NCI-H345 (cell line): ENCODE measurements around the gene LSR.
A peak's percentile ranks its signal among the peaks of the same experiment; 100 is the strongest.

Experiments used
- DNase-seq: peaks from one replicate; lab custom pipeline; 2025; lab: John Stamatoyannopoulos, UW

LSR gene

DNA sequence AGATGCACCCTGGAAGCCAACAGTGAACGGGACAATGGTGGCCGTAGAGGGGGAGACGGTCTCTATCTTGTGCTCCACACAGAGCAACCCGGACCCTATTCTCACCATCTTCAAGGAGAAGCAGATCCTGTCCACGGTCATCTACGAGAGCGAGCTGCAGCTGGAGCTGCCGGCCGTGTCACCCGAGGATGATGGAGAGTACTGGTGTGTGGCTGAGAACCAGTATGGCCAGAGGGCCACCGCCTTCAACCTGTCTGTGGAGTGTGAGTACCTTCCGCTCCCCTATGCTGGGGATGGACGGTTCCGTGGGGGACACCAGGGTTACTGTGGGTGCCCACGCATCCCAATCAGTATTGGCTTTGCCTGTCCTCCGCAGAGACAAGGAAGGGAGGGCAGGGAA is 53.6 kb downstream of the LSR start:
- DNase-seq = no peak

DNA sequence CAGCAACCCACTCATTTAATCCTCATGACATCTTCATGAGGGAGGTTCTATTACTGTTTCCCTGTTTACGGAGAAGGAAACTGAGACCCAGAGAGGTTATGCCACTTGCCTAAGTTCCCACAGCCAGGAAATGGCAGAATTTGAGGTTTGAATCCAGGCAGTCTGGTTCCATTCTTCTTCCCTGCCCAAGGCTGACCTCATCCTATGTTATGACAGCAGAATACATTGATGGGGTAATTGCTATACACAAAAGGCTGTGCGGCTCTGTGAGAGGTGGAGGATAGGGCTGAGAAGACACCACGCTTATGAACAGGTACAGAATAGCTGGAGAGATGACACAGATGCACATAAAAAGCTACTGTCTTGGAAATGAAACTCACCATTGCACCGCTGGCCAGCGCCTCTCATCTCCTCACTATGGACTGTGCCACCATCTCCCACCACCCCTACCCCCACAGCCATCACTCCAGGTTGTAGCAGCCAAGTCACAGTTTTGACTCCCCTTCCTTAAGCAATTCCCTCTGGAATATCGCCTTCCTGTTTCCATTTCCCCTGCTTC is 54.6 kb downstream of the LSR start:
- no peak for DNase-seq

DNA sequence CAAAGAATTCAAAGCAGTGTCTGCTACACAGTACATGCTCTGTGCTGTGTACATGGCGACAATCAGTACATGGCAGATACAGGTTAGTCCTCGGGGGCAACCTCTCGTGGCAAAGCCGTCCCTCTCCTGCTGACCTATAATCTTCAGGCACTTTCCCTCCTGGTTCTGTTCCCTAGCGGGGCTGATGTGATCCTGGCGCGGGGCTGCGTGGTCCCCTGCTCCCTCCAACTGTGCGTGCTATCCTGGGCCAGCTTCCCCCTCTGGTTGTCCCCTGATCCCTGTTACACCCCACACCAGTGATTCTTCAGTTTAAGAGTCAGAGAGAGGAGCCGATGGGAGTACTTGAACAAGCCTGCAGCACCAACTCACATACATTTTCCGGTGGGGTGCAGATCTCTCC is 55.2 kb downstream of the LSR start:
- no peak for DNase-seq

DNA sequence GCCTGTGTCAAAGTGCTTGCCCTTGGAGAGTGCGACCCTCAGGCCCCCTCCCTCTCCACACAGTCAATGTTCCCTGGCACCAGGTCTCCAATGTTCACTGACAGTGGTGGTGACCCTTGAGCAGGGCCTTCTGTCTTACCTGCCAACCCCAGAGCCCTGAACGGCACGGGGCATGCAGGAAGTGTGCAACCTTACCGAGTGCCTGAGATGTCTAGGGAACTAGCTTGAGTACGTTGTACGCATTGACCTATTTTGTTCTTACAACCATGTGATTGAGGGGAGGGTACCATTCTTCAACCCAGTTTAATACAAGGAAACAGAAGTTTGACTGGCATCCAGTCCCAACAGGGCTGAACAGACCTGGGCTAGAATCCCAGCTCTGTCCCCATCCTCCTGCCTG is 56.4 kb downstream of the LSR start:
- no peak for DNase-seq

DNA sequence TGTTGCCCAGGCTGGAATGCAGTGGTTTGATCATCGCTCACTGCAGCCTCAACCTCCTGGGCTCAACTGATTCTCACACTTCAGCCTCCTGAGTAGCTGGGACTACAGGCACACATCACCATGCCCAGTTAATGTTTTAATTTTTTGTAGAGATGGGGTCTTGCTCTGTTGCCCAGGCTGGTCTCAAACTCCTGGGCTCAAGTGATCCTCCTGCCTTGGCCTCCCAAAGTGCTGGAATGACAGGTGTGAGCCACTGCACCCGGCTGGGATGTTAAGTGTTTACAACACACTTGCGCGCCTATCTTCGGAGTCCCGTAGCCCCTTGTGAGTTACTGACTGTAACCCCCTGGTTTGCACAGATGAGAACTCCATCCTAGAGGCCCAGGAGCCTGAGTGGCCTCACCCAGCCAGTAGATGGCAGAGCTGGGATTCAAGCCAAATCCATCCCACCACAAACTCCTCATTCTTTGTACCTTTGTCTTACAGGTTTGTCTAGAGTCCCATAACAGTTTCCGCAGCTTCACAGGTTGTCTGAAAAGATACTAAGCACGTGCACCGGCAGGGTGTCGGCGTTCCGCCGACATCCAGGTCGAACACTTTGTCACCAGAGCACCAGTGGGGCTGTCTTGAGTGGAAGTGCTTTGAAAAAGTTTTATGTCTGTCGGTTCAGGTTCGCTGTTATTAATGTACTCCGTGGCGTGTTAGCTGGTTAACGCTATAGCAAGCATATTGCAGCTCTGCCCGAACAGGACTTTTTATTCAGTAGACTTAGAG is 57.9 kb downstream of the LSR start:
- DNase-seq = peak; percentile 29

DNA sequence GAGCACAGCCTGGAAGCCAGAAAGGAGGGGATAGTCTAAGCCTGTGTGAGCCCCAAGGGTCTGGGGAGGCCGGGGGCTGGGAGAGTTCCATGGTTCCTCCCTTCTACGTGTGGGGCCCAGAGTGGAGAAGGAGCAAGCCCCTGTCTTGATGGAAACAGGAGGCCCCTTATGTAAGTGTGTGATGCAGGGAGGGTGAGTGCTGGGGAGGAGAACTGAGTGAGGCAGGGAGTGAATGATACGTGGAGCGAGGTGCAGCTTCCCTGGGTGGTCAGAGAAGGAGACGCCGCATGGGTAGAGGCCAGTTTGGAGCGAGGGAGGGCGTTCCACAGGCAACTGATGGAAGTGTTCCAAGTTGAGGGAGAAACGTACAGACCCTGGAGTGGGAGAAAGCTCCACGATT is 59.1 kb downstream of the LSR start:
- DNase-seq = no peak

DNA sequence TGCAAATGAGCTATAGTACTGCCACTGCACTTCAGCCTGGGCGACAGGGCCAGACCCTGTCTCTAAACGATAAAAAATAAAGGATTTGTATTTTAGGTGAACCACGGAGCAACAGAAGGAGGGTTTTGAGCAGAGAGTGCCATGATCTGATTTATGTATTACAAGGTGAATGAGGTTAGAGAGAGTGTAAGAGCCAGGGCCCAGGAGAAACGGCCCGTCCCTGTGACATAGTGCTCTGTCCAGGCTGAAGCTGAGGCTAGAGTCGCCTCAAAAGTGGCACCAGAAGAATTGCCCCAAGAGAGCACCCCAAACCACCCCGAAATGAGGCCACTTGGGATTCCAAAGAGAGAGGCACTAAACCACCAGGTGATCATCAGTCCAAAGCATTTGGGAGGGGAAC is 60.1 kb downstream of the LSR start:
- no peak for DNase-seq

DNA sequence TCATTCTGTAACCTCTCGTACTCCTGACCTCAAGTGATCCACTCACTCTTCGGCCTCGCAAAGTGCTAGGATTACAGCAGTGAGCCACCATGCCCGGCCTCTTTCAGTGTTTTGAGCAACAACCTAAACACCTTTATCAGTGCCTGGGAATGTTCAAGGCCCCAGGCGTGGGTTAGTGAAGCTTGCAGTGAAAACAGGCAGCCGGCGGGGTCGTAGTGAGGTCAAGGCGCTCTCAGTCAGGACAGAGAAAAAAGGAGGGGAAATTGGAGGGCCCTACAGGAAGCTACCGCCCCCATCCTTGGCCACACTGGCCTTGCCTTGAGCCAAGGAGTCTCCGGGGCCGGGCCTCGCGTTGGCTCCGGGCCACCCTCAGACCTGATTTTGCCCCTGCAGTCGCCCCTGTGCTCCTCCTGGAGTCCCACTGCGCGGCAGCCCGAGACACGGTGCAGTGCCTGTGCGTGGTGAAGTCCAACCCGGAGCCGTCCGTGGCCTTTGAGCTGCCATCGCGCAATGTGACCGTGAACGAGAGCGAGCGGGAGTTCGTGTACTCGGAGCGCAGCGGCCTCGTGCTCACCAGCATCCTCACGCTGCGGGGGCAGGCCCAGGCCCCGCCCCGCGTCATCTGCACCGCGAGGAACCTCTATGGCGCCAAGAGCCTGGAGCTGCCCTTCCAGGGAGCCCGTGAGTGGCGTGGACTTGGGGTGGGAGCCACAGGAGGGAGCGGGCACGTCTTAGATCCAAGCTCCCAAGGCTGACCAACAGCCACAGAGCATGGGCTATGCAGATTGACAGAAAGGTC is 60.9 kb downstream of the LSR start:
- no peak for DNase-seq

DNA sequence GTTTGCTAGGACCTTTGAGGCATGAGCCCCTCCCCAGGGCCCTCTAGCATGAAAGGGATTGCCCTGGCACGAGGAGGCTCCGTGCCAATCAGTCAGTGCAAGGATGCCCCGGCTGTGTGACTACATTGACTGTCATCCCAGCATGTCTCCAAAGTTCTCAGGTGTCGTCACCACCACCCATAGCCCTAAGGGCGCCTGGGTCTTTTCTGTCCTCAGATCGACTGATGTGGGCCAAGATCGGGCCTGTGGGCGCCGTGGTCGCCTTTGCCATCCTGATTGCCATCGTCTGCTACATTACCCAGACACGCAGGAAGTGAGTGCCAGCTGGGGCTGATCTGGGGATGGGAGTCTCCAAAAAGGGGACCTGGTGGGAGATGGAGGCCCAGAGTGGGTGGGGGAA is 61.5 kb downstream of the LSR start:
- DNase-seq = no peak

DNA sequence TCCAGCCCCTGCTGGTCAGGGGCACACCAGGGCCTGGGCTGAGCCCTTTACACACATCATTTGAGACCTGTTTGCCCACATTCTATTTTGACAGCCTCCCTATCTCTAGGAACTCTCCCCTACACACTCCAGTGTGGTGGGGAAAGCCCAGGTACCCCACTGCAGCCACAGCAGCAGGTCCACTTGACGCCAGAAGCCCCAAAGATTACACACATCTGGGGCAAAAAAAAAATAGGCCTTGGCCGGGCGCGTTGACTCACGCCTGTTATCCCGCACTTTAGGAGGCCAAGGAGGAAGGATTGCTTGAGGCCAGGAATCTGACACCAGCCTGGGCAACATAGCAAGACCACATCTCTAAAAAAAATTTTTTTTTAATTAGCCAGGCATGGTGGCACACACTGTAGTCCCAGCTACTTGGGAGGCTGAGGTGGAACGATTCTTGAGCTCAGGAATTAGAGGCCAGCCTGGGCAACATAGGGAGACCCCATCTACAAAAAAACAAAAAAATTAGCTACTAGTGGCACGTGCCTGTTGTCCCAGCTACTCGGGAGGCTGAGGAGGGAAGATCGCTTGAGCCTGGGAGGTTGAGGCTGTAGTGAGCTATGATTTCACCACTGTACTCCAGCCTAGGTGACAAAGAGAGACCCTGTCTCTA is 62.1 kb downstream of the LSR start:
- no peak for DNase-seq

DNA sequence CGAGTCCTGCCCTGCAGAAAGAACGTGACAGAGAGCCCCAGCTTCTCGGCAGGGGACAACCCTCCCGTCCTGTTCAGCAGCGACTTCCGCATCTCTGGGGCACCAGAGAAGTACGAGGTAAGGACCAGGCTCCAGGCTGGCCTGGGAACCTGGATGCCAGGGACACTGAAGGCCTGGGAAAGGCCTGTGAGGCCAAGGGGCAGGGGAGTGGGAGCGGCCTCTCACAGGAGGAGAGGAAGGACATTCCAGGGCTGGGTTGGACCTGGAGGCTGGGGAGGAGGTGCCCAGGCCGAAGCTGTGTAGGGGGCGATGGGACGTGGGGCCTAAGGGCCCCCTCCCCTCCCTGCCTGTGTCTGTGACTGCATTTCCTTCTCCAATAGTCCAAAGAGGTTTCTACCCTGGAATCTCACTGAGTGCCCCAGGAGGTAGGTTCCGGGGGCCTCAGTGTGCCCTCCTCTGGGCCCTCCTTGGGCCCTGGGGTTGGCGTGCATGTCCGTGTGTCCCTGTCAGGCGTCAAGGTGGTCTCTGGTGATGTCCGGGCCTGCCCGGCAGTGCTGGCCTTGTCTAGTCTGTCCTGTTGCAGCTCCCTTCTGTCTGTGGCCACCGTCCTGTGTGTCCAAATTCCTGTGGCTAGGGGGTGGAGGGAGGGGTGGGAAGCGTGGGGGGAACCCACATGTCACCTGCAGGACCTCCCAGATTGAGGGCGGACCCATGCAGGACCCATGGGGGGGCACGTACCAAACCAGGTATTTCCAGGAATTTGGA is 63.3 kb downstream of the LSR start:
- no peak for DNase-seq

DNA sequence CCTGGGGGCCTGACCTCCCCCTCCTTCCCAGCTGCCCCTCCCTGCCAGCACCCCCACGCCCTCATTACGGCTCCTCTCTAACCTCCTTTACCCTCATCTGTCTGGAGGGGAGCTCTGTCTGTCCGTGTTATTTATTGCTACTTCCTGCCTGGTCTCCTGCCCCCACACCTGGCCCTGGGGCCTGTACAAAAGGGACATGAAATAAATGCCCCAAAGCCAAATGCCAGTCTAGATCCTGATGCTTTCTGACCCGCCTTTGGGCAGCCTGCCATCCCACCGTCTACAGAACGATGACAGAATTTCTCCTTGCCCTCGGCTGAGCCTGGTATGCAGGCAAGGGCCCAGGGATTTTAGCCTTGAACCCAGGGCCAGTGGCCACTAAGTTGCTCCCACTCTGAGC is 64.8 kb downstream of the LSR start:
- no peak for DNase-seq

DNA sequence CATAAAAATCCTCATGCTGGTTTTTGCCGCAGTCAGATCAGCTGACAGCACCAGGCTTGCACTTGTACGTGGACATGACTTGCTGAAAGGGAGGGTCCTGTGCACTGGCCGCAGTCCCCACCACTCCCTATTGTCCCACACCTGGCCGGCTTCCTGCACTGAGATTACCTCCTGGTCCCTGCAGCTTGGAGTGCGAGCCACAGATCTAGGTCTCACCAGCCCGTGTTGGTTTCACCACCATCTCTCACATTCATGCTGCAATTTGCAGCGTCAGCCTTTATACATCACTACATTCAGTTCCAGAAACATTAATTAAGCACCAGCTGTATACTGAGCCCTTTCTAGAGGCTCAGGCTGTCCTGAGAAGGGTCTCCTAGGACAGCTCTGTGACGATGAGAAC is 65.2 kb downstream of the LSR start:
- no peak for DNase-seq

DNA sequence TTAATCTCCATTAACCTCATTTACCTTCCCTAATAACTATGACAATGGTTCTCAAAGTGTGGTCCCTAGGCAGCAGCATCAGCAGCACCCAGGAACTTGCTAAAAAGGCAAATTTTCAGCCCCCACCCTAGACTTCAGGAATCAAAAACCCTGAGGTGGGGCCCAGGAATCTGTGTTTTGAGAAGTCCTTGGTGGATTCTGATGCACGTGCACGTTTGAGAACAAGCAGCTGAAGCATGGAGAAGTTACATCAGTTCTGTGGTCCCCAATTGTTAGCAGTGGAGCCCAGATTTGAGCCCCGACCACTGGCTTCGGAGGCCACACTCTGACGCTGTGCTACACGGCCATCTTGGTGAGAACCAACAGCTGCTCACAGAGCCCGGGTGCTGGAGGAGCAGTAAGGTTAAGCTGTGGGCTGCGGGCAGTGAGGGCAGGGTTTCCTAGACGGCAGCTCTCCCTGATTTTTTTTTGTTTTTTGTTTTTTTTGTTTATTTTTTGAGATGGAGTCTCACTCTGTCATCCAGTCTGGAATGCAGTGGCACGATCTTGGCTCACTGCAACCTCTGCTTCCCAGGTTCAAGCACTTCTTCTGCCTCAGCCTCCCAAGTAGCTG is 66.2 kb downstream of the LSR start:
- no peak for DNase-seq

DNA sequence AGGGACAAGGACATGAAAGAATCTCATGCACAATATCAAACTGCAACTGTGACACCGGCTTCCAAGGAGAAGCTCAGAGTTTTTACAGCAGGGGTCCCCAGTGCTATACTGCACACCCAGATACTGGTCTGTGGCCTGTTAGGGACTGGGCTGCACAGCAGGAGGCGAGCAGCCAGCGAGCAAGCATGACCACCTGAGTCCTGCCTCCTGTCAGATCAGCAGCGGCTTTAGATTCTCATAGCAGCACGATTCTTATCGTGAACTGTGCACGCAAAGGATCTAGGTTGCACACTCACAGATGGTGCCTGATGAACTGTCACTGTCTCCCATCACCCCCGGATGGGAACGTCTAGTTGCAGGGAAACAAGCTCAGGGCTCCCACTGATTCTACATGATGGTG is 67.1 kb downstream of the LSR start:
- DNase-seq = no peak

DNA sequence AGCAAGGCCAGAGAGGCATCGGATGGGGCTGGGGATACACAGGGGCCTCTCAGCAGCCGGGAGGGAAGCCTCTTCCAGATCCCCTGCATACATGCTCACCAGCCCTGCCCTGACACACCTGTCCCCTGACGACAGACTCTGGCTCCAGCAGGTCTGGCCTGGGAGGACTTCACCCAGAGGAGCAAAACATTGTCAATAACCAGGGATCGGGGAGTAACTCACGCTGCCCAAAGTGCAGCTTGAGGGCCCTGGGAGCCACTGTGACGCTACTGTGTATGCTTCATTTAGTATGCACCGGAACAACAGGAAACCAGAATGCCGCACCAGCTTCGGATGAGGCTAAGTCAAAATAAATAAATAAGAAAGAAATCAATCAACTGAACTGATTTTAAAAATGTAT is 67.8 kb downstream of the LSR start:
- DNase-seq = peak; percentile 69
